ENCODE data around the gene DOK6. TPM values are rescaled to one million over a fixed set of nuclear protein-coding genes. Genes with fewer than 3 reads are reported as not detected.

Gene DOK6
- total RNA-seq, 1 experiment from 2014 or later = 4.1 TPM

- Mint-ChIP-seq H3K36me3 (no peaks in the 10 kb centered on the region; the same call in 1 of the 2 replicates), H3K4me3 (no peak overlapping the region), H3K4me1 (peaks cover 30% of the 10 kb centered on the region), H3K27me3 (ENCODE audit: low read depth) (peaks cover 65% of the 10 kb centered on the region), H3K27ac (no peak overlapping the region), H3K9me3 (no peaks in the 10 kb centered on the region; the same call in 1 of the 2 replicates)
- CTCF ChIA-PET = no interaction called here
- DNase-seq (ENCODE audit: low spot score) = no peak
- TF ChIP-seq FOXJ3 (CRISPR knock-in tag; IDR thresholded peaks at IDR 0.05; ENCODE audit: borderline replicate concordance) (no peak), KAT7 (CRISPR knock-in tag; IDR thresholded peaks at IDR 0.05; ENCODE audit: borderline replicate concordance) (no peak), HMGA2 (CRISPR knock-in tag; IDR thresholded peaks at IDR 0.05) (no peak), ATF1 (CRISPR knock-in tag; IDR thresholded peaks at IDR 0.05) (no peak), ATF3 (CRISPR knock-in tag; conservative IDR thresholded peaks at IDR 0.05) (no peak), PREB (CRISPR knock-in tag; IDR thresholded peaks at IDR 0.05; ENCODE audit: borderline replicate concordance) (no peak)
- ATAC-seq = no peak
- POLR2A ChIA-PET = no interaction called here
Observed at GRCh38 chr18:69703461-69703860, 302.8 kb downstream of the DOK6 start.

- ATAC-seq (peak; percentile 96), DNase-seq (ENCODE audit: low spot score) (no peak)
- Mint-ChIP-seq H3K36me3 (no peaks in the 10 kb centered on the region; the same call in 1 of the 2 replicates), H3K27ac (peak overlapping the region; percentile 50), H3K27me3 (ENCODE audit: low read depth) (peaks cover 80% of the 10 kb centered on the region), H3K4me3 (peak overlapping the region; percentile 18), H3K9me3 (no peaks in the 10 kb centered on the region; the same call in 1 of the 2 replicates), H3K4me1 (peaks cover 33% of the 10 kb centered on the region)
- ChIA-PET CTCF (no interaction called here), POLR2A (no interaction called here)
- no peak for TF ChIP-seq NR2C2 (CRISPR knock-in tag; IDR thresholded peaks at IDR 0.05)
- peak; percentile 30; the same call in 1 of the 2 replicates for TF ChIP-seq TEAD1 (CRISPR knock-in tag; IDR thresholded peaks at IDR 0.05)
- TF ChIP-seq STAT6 (CRISPR knock-in tag; conservative IDR thresholded peaks at IDR 0.05; ENCODE audit: low read depth) = no peak
- no peak for TF ChIP-seq GTF2I (CRISPR knock-in tag; conservative IDR thresholded peaks at IDR 0.05)
- no peak for TF ChIP-seq ZBTB21 (CRISPR knock-in tag; IDR thresholded peaks at IDR 0.05; ENCODE audit: borderline replicate concordance)
- peak; percentile 75 for TF ChIP-seq ZNF281 (CRISPR knock-in tag; IDR thresholded peaks at IDR 0.05)
- no peak for TF ChIP-seq TP53 (CRISPR knock-in tag; IDR thresholded peaks at IDR 0.05)
- no peak for TF ChIP-seq SOX15 (CRISPR knock-in tag; IDR thresholded peaks at IDR 0.05)
- 0 out of 2 replicates have a peak, but pooled peaks have one; percentile 29 for TF ChIP-seq ZMAT4 (CRISPR knock-in tag; IDR thresholded peaks at IDR 0.05)
- TF ChIP-seq ELF4 (CRISPR knock-in tag; IDR thresholded peaks at IDR 0.05; ENCODE audit: low read depth) = no peak
- no peak for TF ChIP-seq NFE2L1 (CRISPR knock-in tag; IDR thresholded peaks at IDR 0.05)
- TF ChIP-seq E2F5 (CRISPR knock-in tag; IDR thresholded peaks at IDR 0.05) = no peak
- peak; percentile 48; the same call in 1 of the 2 replicates for TF ChIP-seq FOXK1 (CRISPR knock-in tag; IDR thresholded peaks at IDR 0.05)
- TF ChIP-seq FOXP1 (CRISPR knock-in tag; IDR thresholded peaks at IDR 0.05; ENCODE audit: borderline replicate concordance) = no peak
- no peak for TF ChIP-seq ESRRA (CRISPR knock-in tag; IDR thresholded peaks at IDR 0.05; ENCODE audit: borderline replicate concordance)
- TF ChIP-seq NFATC4 (CRISPR knock-in tag; IDR thresholded peaks at IDR 0.05) = no peak
- TF ChIP-seq NR3C1 (CRISPR knock-in tag; conservative IDR thresholded peaks at IDR 0.05; ENCODE audit: low read depth) = no peak
- no peak for TF ChIP-seq ZNF263 (CRISPR knock-in tag; IDR thresholded peaks at IDR 0.05; ENCODE audit: low read depth)
- no peak for TF ChIP-seq PREB (CRISPR knock-in tag; IDR thresholded peaks at IDR 0.05; ENCODE audit: borderline replicate concordance)
- no peak for TF ChIP-seq RORB (CRISPR knock-in tag; IDR thresholded peaks at IDR 0.05)
- no peak for TF ChIP-seq IRF1 (CRISPR knock-in tag; IDR thresholded peaks at IDR 0.05)
Observed at GRCh38 chr18:69705987-69706386, 305.3 kb downstream of the DOK6 start.

Measured in WTC11 (cell line).